A673 (cell line): ENCODE measurements around the gene STX1A.

Experiments
- EZH2 ChIP-seq: fragments of 200-600 bp; sonication (generic); IDR thresholded peaks from 2 replicates; pipeline ENCODE4 v1.6.1; 2017; ENCODE audit warnings: borderline replicate concordance, low read depth, mild to moderate bottlenecking, mixed read lengths, antibody characterized with exemption, low read length; ENCODE audit not compliant: poor library complexity, severe bottlenecking
- TF ChIP-seq, protein P1 (sequence below): fragments of 300-800, 200-600 bp; sonication (generic); conservative IDR thresholded peaks from 2 replicates; pipeline ENCODE4 v1.5.1; 2017; ENCODE audit warnings: low read depth, mild to moderate bottlenecking, antibody characterized with exemption, low read length, moderate library complexity, mixed read lengths

DNA sequence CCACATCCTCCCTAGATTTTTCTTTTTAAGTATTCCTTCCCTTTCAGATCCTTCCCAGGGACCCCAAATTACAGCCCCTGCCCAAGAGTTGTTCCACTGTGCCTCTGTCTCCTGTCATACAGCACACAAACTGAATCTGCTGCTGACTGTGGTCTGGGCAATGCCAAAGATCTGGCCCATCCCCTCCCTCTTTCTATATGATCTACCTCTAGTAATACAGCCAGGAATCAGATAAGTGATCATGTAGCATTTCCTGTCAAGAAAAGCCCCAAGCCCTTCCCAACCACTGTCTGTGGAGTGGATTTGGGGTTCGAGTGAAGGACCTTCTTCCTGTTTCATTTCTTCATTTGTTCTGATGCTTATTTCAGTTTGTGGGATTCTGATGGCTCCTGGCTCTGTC lies 6.7 kb downstream of the STX1A start:
- TF ChIP-seq, protein P1, sequence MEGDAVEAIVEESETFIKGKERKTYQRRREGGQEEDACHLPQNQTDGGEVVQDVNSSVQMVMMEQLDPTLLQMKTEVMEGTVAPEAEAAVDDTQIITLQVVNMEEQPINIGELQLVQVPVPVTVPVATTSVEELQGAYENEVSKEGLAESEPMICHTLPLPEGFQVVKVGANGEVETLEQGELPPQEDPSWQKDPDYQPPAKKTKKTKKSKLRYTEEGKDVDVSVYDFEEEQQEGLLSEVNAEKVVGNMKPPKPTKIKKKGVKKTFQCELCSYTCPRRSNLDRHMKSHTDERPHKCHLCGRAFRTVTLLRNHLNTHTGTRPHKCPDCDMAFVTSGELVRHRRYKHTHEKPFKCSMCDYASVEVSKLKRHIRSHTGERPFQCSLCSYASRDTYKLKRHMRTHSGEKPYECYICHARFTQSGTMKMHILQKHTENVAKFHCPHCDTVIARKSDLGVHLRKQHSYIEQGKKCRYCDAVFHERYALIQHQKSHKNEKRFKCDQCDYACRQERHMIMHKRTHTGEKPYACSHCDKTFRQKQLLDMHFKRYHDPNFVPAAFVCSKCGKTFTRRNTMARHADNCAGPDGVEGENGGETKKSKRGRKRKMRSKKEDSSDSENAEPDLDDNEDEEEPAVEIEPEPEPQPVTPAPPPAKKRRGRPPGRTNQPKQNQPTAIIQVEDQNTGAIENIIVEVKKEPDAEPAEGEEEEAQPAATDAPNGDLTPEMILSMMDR = no peak
- no peak for TF ChIP-seq EZH2
